ENCODE data around the gene ESF1. TPM values are rescaled to one million over a fixed set of nuclear protein-coding genes. Genes with fewer than 3 reads are reported as not detected.

Gene ESF1
- total RNA-seq, 1 experiment from 2014 or later = 36.9 TPM

GRCh38 chr20:13794667-13795066 lies 9.9 kb upstream of the ESF1 start:
- Histone ChIP-seq H2BK12ac (ENCODE audit: insufficient read length, low read depth, low read length) (no peak overlapping the region), H3K4me1 (ENCODE audit: insufficient read depth, low read length) (no peaks in the 10 kb centered on the region), H3K9ac (ENCODE audit: extremely low read depth, insufficient read length, low read length) (no peak overlapping the region), H4K8ac (replicated peaks; ENCODE audit: insufficient read length, low read depth, low read length) (no peak overlapping the region), H3K56ac (ENCODE audit: insufficient read length, low read depth, low read length) (no peak overlapping the region), H2BK20ac (ENCODE audit: low read depth, low read length, poor library complexity, severe bottlenecking) (no peak overlapping the region), H2BK120ac (ENCODE audit: low read depth, low read length, poor library complexity, severe bottlenecking) (no peak overlapping the region), H3K79me1 (ENCODE audit: insufficient read depth, low read depth, low read length, poor library complexity, severe bottlenecking) (no peaks in the 10 kb centered on the region), H2AFZ (ENCODE audit: low read length) (no peak overlapping the region), H4K91ac (ENCODE audit: insufficient read length, low read depth, low read length) (no peak overlapping the region), H3K4me2 (ENCODE audit: insufficient read depth, insufficient read length, low read length) (no peak overlapping the region), H3K23me2 (ENCODE audit: insufficient read length, low read depth, low read length, poor library complexity, severe bottlenecking) (no peaks in the 10 kb centered on the region), H2BK5ac (ENCODE audit: insufficient read length, low read length) (no peak overlapping the region), H3K14ac (ENCODE audit: insufficient read depth, low read length) (no peak overlapping the region), H3K9me3 (ENCODE audit: control insufficient read depth, low read depth, low read length) (no peaks in the 10 kb centered on the region), H3K4ac (ENCODE audit: low read depth, low read length) (no peak overlapping the region), H3K79me2 (ENCODE audit: insufficient read depth, low read length) (no peaks in the 10 kb centered on the region), H3T11ph (ENCODE audit: low read length) (no peak overlapping the region), H3K18ac (ENCODE audit: insufficient read length, low read depth, low read length) (no peak overlapping the region), H3K27ac (ENCODE audit: insufficient read length, low read depth, low read length) (no peak overlapping the region), H4K5ac (ENCODE audit: insufficient read length, low read depth, low read length) (no peak overlapping the region), H3K23ac (ENCODE audit: insufficient read length, low read depth, low read length) (no peak overlapping the region), H2AK5ac (ENCODE audit: insufficient read length, low read length) (no peak overlapping the region), H3K27me3 (ENCODE audit: insufficient read depth, low read length) (no peaks in the 10 kb centered on the region), H4K20me1 (ENCODE audit: control insufficient read depth, insufficient read depth, insufficient read length) (no peaks in the 10 kb centered on the region), H2BK15ac (ENCODE audit: low read depth, low read length) (no peak overlapping the region)
- no peaks in the 10 kb centered on the region for H3K9me3 Mint-ChIP-seq
- no peaks in the 10 kb centered on the region for H3K4me1 Mint-ChIP-seq
- TF ChIP-seq CTCF (conservative IDR thresholded peaks at IDR 0.05) = no peak
- peaks cover 30 to 91% (median 67%) of the 10 kb centered on the region in 3 experiments; a peak in 6 of 7 replicates for H3K36me3 Mint-ChIP-seq (ENCODE audit: insufficient read depth in 1 of 3, low read depth in 3 of 3)
- no peak for DNase-seq
- H3K4me3 Mint-ChIP-seq = no peak overlapping the region
- no peaks in the 10 kb centered on the region for H3K27me3 Mint-ChIP-seq (ENCODE audit: low read depth)
- no CpG with 5 or more reads among the region's 6 CpGs for WGBS (ENCODE audit: extremely low coverage, insufficient read length, low lambda C conversion rate)
- no peak overlapping the region for H3K27ac Mint-ChIP-seq

Measured in H9 (cell line).